SU-DHL-6 (cell line): ENCODE data around the gene DLG3.

ENCODE experiments used
- H2AFZ ChIP-seq: fragments of 200-600 bp; sonication (generic); 2 replicates; pipeline ENCODE4 v1.6.1; 2014; ENCODE audit warnings: low read depth, mild to moderate bottlenecking, moderate library complexity, mixed read lengths, antibody characterized with exemption, low read length; ENCODE audit not compliant: severe bottlenecking
- H3F3A ChIP-seq: fragments of 200-600 bp; shearing (Covaris generic); 2 replicates; pipeline ENCODE4 v1.6.0; 2016; ENCODE audit warnings: antibody characterized with exemption, mild to moderate bottlenecking; ENCODE audit not compliant: insufficient read depth
- H3K27ac ChIP-seq: fragments of 200-600 bp; sonication (generic); 2 replicates; pipeline ENCODE4 v1.5.1; 2016; ENCODE audit warnings: low read depth, mild to moderate bottlenecking, low read length, moderate library complexity, mixed read lengths
- H3K27me3 ChIP-seq: fragments of 200-600 bp; sonication (generic), shearing (Covaris generic); 2 replicates; pipeline ENCODE4 v1.6.0; 2014; ENCODE audit warnings: mild to moderate bottlenecking, low read length
- H3K36me3 ChIP-seq: fragments of 200-600 bp; sonication (generic); 2 replicates; pipeline ENCODE4 v1.6.1; 2014; ENCODE audit warnings: mild to moderate bottlenecking, low read length, mixed read lengths
- H3K4me2 ChIP-seq: fragments of 300-600, 200-600 bp; shearing (Covaris generic), sonication (generic); 2 replicates; pipeline ENCODE4 v1.6.0; 2014; ENCODE audit warnings: low read length, low read depth, mild to moderate bottlenecking; ENCODE audit not compliant: poor library complexity, severe bottlenecking
- H3K4me3 ChIP-seq: fragments of 200-600 bp; sonication (generic); 2 replicates; pipeline ENCODE4 v1.5.1; 2014; ENCODE audit warnings: antibody characterized with exemption, low read length, mild to moderate bottlenecking, mixed read lengths; ENCODE audit not compliant: insufficient read depth, poor library complexity, severe bottlenecking
- H3K79me2 ChIP-seq: fragments of 200-600 bp; sonication (generic); 2 replicates; pipeline ENCODE4 v1.6.1; 2014; ENCODE audit warnings: mild to moderate bottlenecking, low read length, moderate library complexity; ENCODE audit not compliant: insufficient read depth
- H3K9ac ChIP-seq: fragments of 200-600 bp; sonication (generic); 2 replicates; pipeline ENCODE4 v1.7.0; 2014; ENCODE audit warnings: mild to moderate bottlenecking, low read length
- H3K9me2 ChIP-seq: fragments of 200-600 bp; sonication (generic); replicated peaks from 2 replicates; pipeline ENCODE4 v1.6.1; 2014; ENCODE audit warnings: low read length; ENCODE audit not compliant: insufficient read depth
- H3K9me3 ChIP-seq: fragments of 200-600 bp; sonication (generic); 2 replicates; pipeline ENCODE4 v1.6.1; 2014; ENCODE audit warnings: low read length, mixed read lengths; ENCODE audit not compliant: insufficient read depth
- H4K20me1 ChIP-seq: fragments of 200-600 bp; sonication (generic); 2 replicates; pipeline ENCODE4 v1.6.1; 2014; ENCODE audit warnings: low read depth, mild to moderate bottlenecking, antibody characterized with exemption, low read length, moderate library complexity, mixed read lengths
- CTCF ChIP-seq: fragments of 200-600 bp; sonication (generic); IDR thresholded peaks from one replicate; pipeline ENCODE4 v1.5.1; 2017; ENCODE audit warnings: antibody characterized with exemption, mild to moderate bottlenecking, low read length, moderate library complexity; ENCODE audit not compliant: insufficient read depth, poor library complexity, severe bottlenecking
- EZH2phosphoT487 ChIP-seq: fragments of 200-600 bp; sonication (generic), shearing (Covaris generic); conservative IDR thresholded peaks from 2 replicates; pipeline ENCODE4 v1.6.1; 2018; ENCODE audit warnings: mild to moderate bottlenecking, antibody characterized with exemption, low read length, moderate library complexity, mixed read lengths

Gene DLG3

GRCh38 chrX:70476934-70477733 is 32.5 kb downstream of the DLG3 start:
- H2AFZ ChIP-seq: no peak overlapping the region
- H3K4me2 ChIP-seq: no peak overlapping the region
- no peaks in the 10 kb centered on the region for H3K9me3 ChIP-seq
- H3K27me3 ChIP-seq: no peaks in the 10 kb centered on the region
- no peak overlapping the region for H3K4me3 ChIP-seq
- no peaks in the 10 kb centered on the region for H4K20me1 ChIP-seq
- H3K9me2 ChIP-seq: no peaks in the 10 kb centered on the region
- no peaks in the 10 kb centered on the region for H3F3A ChIP-seq
- no peak overlapping the region for H3K9ac ChIP-seq
- H3K27ac ChIP-seq: no peak overlapping the region
- no peak for TF ChIP-seq EZH2phosphoT487
- TF ChIP-seq CTCF: no peak
- no peaks in the 10 kb centered on the region for H3K79me2 ChIP-seq
- H3K36me3 ChIP-seq: no peaks in the 10 kb centered on the region

DNA sequence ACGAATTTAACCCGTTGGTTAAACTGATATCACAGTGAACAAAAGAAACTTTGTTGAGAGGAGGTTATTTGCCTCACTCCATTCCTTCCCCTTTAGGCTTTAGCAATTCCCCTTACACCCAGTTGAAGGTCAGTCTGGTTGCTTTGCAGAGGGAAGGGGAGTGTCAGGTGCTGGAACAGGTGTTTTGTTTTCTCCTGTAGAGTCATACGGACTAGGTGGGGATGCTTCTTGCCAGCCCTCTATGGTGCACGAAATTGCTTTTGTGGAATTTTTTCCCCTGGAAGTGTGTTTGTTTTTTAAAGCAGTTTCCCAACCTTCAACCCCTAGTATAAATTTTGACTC is 33.1 kb downstream of the DLG3 start:
- no peak for TF ChIP-seq CTCF
- no peak for TF ChIP-seq EZH2phosphoT487
- no peaks in the 10 kb centered on the region for H3K9me3 ChIP-seq
- H3K36me3 ChIP-seq: no peaks in the 10 kb centered on the region
- no peak overlapping the region for H3K4me2 ChIP-seq
- H3K9ac ChIP-seq: no peak overlapping the region
- H3K27ac ChIP-seq: no peak overlapping the region
- no peak overlapping the region for H3K4me3 ChIP-seq
- no peaks in the 10 kb centered on the region for H4K20me1 ChIP-seq
- no peaks in the 10 kb centered on the region for H3K9me2 ChIP-seq
- H3F3A ChIP-seq: no peaks in the 10 kb centered on the region
- H3K79me2 ChIP-seq: no peaks in the 10 kb centered on the region
- H3K27me3 ChIP-seq: no peaks in the 10 kb centered on the region
- no peak overlapping the region for H2AFZ ChIP-seq

DNA sequence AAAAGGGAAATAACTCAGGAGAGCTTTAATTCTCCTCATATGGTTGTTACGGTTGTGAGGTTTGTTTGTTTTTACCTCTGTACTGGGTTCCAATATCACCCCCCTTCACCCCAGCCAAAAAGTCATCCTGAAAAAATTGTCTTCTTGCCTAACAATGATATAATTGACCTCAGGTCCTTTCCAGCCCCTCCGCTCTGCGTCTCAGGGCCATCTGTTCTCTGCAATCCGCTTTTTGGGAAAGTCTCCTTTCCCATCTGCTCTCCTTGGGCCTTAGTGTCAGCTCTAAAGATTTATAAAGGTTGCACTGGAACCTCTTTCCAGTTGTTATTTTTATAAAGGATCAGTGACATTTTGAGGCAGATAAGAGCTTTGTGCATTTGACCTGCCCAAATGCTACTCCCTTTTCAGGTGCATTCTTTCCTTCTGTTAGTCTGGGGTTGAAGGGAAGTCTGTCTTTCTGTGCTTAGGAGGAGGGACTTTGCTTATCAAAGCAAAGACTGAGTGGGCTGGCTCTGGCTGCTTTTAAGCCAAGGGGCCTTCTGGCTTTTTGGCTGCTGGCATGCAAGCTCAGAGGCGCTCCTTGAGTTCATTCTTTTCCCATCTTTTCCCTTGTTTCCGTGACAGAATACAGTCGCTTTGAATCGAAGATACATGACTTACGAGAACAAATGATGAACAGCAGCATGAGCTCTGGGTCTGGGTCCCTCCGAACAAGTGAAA is 34.1 kb downstream of the DLG3 start:
- H3K9ac ChIP-seq: no peak overlapping the region
- H3K36me3 ChIP-seq: no peaks in the 10 kb centered on the region
- no peak overlapping the region for H3K27ac ChIP-seq
- H3K4me2 ChIP-seq: no peak overlapping the region
- H3K9me2 ChIP-seq: no peaks in the 10 kb centered on the region
- H3F3A ChIP-seq: no peaks in the 10 kb centered on the region
- H4K20me1 ChIP-seq: no peaks in the 10 kb centered on the region
- TF ChIP-seq CTCF (no peak), EZH2phosphoT487 (no peak)
- no peaks in the 10 kb centered on the region for H3K79me2 ChIP-seq
- H2AFZ ChIP-seq: no peak overlapping the region
- no peaks in the 10 kb centered on the region for H3K27me3 ChIP-seq
- no peaks in the 10 kb centered on the region for H3K9me3 ChIP-seq
- no peak overlapping the region for H3K4me3 ChIP-seq
